ENCODE results near the gene KCP. TPM values are rescaled to one million over a fixed set of nuclear protein-coding genes. Genes with fewer than 3 reads are reported as not detected.

Gene KCP
- total and polyA plus RNA-seq, 10 of the 15 experiments (the other 5 are each of a cell fraction or from before 2014, with no cell fraction given) = 0.05 to 7.8 (median 2.5) TPM

- TF ChIP-seq E2F8 (IDR thresholded peaks at IDR 0.05; ENCODE audit: low read depth, partially characterized antibody) (no peak), CBFB (IDR thresholded peaks at IDR 0.05; ENCODE audit: low read depth) (no peak), CEBPB (IDR thresholded peaks at IDR 0.05; ENCODE audit: borderline replicate concordance in 1 of 2, low read depth in 2 of 2, low read length in 2 of 2) (no peak), TBL1XR1 (IDR thresholded peaks at IDR 0.05; ENCODE audit: low read depth, low read length) (no peak), E2F4 (IDR thresholded peaks at IDR 0.05; ENCODE audit: low read depth, low read length) (no peak), CTCF (IDR thresholded peaks at IDR 0.05 in 2 of 3, conservative IDR thresholded peaks at IDR 0.05 in 1 of 3; ENCODE audit: control insufficient read depth in 2 of 3, extremely low read depth in 1 of 3, insufficient read depth in 1 of 3, low read depth in 3 of 3, low read length in 3 of 3) (no peak), WRNIP1 (IDR thresholded peaks at IDR 0.05; ENCODE audit: borderline replicate concordance, low read depth, low read length) (no peak), GABPA (IDR thresholded peaks at IDR 0.05; ENCODE audit: low read depth) (no peak), BMI1 (IDR thresholded peaks at IDR 0.05; ENCODE audit: borderline replicate concordance) (no peak), BHLHE40 (IDR thresholded peaks at IDR 0.05; ENCODE audit: borderline replicate concordance in 1 of 2, low read depth in 2 of 2, low read length in 1 of 2) (no peak), E4F1 (IDR thresholded peaks at IDR 0.05; ENCODE audit: borderline replicate concordance, partially characterized antibody) (no peak)
Observed at GRCh38 chr7:128921866-128922440, 11.4 kb upstream of the KCP start (continued).

Measured in GM12878 (cell line).